HepG2 (cell line): Measurements from ENCODE around the gene NFS1. TPM values are rescaled to one million over a fixed set of nuclear protein-coding genes. Genes with fewer than 3 reads are reported as not detected.

ENCODE experiments used
- BORCS8-MEF2B ChIP-seq: sonication (generic); formaldehyde crosslinking; IDR thresholded peaks from 2 replicates; pipeline ENCODE4 v1.8.0; 2022; ENCODE audit warnings: mild to moderate bottlenecking, missing genetic modification reagents
- EED ChIP-seq: sonication (generic); formaldehyde crosslinking; IDR thresholded peaks from 2 replicates; pipeline ENCODE4 v1.5.0; 2020; ENCODE audit warnings: mild to moderate bottlenecking, missing genetic modification reagents
- ELF1 ChIP-seq: sonication (generic); formaldehyde crosslinking; IDR thresholded peaks from 2 replicates; pipeline ENCODE4 v1.4.0; 2020; ENCODE audit warnings: missing genetic modification reagents
- HES4 ChIP-seq: sonication (generic); formaldehyde crosslinking; IDR thresholded peaks from 2 replicates; pipeline ENCODE4 v1.9.0; 2021; ENCODE audit warnings: mild to moderate bottlenecking, missing genetic modification reagents, borderline replicate concordance
- MEIS2 ChIP-seq: sonication (generic); formaldehyde crosslinking; IDR thresholded peaks from 2 replicates; pipeline ENCODE4 v1.9.0; 2021; ENCODE audit warnings: mild to moderate bottlenecking, missing genetic modification reagents
- PAX8 ChIP-seq: sonication (generic); formaldehyde crosslinking; IDR thresholded peaks from 2 replicates; pipeline ENCODE4 v1.8.0; 2022; ENCODE audit warnings: mild to moderate bottlenecking, missing genetic modification reagents, borderline replicate concordance
- ZNF280B ChIP-seq: sonication (generic); formaldehyde crosslinking; IDR thresholded peaks from 2 replicates; pipeline ENCODE4 v1.5.0; 2020; ENCODE audit warnings: missing genetic modification reagents, mild to moderate bottlenecking, borderline replicate concordance
- ZNF317 ChIP-seq: sonication (generic); formaldehyde crosslinking; IDR thresholded peaks from 2 replicates; pipeline ENCODE4 v1.5.0; 2020; ENCODE audit warnings: mild to moderate bottlenecking, missing genetic modification reagents
- ZSCAN9 ChIP-seq: IDR thresholded peaks from 2 replicates; pipeline ENCODE4 v1.6.1; 2016; ENCODE audit warnings: borderline replicate concordance
- polyA plus RNA-seq, 8 experiments: library from polyadenylated mRNA; depleted of rRNA in 3 of 8; stranded (reverse) in 7 of 8; unstranded in 1 of 8; fragments of >200 nt; fragmentation: Illumina TruSeq in 4 of 8; extraction: Trizol in 4 of 8; gene quantifications; 2 replicates each; pipeline versions ENCODE4 v1.2.1 to v1.2.3, GENCODE V29; 2011 to 2016; ENCODE audit warnings: low read depth in 4 of 8, missing spikeins in 1 of 8, mixed read lengths in 1 of 8; ENCODE audit not compliant: insufficient read depth in 1 of 8
- total RNA-seq, 5 experiments: library from RNA; depleted of rRNA; stranded (reverse); fragments of >200 nt; fragmentation: Illumina TruSeq; extraction: Trizol; gene quantifications; 2 replicates each; pipeline ENCODE4 v1.2.3, GENCODE V29; 2016; ENCODE audit warnings: low read depth in 1 of 5
- TF ChIP-seq, protein P1 (sequence below), 2 experiments: fragments of 450-650 bp in 1 of 2; sonication (generic) in 1 of 2; formaldehyde crosslinking in 1 of 2; IDR thresholded peaks; 2 replicates each; pipeline versions ENCODE4 v1.6.1 to v1.8.0; 2016 to 2022; ENCODE audit warnings: antibody characterized with exemption in 1 of 2, mild to moderate bottlenecking in 1 of 2, missing genetic modification reagents in 1 of 2
- TF ChIP-seq, protein P2 (sequence below): sonication (generic); formaldehyde crosslinking; IDR thresholded peaks from 2 replicates; pipeline ENCODE4 v1.4.0; 2020; ENCODE audit warnings: mild to moderate bottlenecking, missing genetic modification reagents

NFS1 gene
- total and polyA plus RNA-seq, 2 of the 13 experiments (the other 11 are each of a cell fraction or from before 2014, with no cell fraction given) = 65.9 to 88.1 TPM

GRCh38 chr20:35698298-35699126, 640 bp downstream of the NFS1 start (continued):
- TF ChIP-seq, protein P1, sequence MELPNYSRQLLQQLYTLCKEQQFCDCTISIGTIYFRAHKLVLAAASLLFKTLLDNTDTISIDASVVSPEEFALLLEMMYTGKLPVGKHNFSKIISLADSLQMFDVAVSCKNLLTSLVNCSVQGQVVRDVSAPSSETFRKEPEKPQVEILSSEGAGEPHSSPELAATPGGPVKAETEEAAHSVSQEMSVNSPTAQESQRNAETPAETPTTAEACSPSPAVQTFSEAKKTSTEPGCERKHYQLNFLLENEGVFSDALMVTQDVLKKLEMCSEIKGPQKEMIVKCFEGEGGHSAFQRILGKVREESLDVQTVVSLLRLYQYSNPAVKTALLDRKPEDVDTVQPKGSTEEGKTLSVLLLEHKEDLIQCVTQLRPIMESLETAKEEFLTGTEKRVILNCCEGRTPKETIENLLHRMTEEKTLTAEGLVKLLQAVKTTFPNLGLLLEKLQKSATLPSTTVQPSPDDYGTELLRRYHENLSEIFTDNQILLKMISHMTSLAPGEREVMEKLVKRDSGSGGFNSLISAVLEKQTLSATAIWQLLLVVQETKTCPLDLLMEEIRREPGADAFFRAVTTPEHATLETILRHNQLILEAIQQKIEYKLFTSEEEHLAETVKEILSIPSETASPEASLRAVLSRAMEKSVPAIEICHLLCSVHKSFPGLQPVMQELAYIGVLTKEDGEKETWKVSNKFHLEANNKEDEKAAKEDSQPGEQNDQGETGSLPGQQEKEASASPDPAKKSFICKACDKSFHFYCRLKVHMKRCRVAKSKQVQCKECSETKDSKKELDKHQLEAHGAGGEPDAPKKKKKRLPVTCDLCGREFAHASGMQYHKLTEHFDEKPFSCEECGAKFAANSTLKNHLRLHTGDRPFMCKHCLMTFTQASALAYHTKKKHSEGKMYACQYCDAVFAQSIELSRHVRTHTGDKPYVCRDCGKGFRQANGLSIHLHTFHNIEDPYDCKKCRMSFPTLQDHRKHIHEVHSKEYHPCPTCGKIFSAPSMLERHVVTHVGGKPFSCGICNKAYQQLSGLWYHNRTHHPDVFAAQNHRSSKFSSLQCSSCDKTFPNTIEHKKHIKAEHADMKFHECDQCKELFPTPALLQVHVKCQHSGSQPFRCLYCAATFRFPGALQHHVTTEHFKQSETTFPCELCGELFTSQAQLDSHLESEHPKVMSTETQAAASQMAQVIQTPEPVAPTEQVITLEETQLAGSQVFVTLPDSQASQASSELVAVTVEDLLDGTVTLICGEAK (IDR thresholded peaks at IDR 0.05) = no peak; the same call in 1 of the 2 replicates
- TF ChIP-seq, protein P1 (CRISPR knock-in tag; IDR thresholded peaks at IDR 0.05) = peak; percentile 28; the same call in 1 of the 2 replicates
- TF ChIP-seq ELF1 = no peak
- 0 out of 2 replicates have a peak, but pooled peaks have one; percentile 41 for TF ChIP-seq PAX8
- no peak for TF ChIP-seq ZNF280B (CRISPR knock-in tag)
- TF ChIP-seq HES4 (CRISPR knock-in tag) = no peak
- no peak for TF ChIP-seq EED (CRISPR knock-in tag)
- no peak for TF ChIP-seq ZNF317 (CRISPR knock-in tag)
- no peak; the same call in 1 of the 2 replicates for TF ChIP-seq ZSCAN9 (CRISPR knock-in tag)
- TF ChIP-seq, protein P2, sequence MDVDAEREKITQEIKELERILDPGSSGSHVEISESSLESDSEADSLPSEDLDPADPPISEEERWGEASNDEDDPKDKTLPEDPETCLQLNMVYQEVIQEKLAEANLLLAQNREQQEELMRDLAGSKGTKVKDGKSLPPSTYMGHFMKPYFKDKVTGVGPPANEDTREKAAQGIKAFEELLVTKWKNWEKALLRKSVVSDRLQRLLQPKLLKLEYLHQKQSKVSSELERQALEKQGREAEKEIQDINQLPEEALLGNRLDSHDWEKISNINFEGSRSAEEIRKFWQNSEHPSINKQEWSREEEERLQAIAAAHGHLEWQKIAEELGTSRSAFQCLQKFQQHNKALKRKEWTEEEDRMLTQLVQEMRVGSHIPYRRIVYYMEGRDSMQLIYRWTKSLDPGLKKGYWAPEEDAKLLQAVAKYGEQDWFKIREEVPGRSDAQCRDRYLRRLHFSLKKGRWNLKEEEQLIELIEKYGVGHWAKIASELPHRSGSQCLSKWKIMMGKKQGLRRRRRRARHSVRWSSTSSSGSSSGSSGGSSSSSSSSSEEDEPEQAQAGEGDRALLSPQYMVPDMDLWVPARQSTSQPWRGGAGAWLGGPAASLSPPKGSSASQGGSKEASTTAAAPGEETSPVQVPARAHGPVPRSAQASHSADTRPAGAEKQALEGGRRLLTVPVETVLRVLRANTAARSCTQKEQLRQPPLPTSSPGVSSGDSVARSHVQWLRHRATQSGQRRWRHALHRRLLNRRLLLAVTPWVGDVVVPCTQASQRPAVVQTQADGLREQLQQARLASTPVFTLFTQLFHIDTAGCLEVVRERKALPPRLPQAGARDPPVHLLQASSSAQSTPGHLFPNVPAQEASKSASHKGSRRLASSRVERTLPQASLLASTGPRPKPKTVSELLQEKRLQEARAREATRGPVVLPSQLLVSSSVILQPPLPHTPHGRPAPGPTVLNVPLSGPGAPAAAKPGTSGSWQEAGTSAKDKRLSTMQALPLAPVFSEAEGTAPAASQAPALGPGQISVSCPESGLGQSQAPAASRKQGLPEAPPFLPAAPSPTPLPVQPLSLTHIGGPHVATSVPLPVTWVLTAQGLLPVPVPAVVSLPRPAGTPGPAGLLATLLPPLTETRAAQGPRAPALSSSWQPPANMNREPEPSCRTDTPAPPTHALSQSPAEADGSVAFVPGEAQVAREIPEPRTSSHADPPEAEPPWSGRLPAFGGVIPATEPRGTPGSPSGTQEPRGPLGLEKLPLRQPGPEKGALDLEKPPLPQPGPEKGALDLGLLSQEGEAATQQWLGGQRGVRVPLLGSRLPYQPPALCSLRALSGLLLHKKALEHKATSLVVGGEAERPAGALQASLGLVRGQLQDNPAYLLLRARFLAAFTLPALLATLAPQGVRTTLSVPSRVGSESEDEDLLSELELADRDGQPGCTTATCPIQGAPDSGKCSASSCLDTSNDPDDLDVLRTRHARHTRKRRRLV = no peak
- TF ChIP-seq BORCS8-MEF2B (CRISPR knock-in tag) = no peak
- TF ChIP-seq MEIS2 (CRISPR knock-in tag) = no peak
